T-helper 1 cell (primary cell): ENCODE data around the gene C2orf72.
"Not testable (repeated sequence)": the region's sequence is repeated elsewhere in the genome, so short reads cannot be mapped to it uniquely, and the experiment has no call there.

ENCODE experiments used
- DNase-seq, 5 donors: peaks; one replicate each; pipeline ENCODE4 v3.0.0-alpha.2; 2012 to 2020

The C2orf72 gene

GRCh38 chr2:231015478-231015877, 21.8 kb upstream of the C2orf72 start:
- DNase-seq: no peak

GRCh38 chr2:231015926-231016325, 21.4 kb upstream of the C2orf72 start:
- no peak for DNase-seq

- DNase-seq: no peak
These were observed 20.6 kb upstream of the C2orf72 start for GRCh38 chr2:231016566-231017230.

GRCh38 chr2:231017231-231017598, 20.1 kb upstream of the C2orf72 start:
- no peak for DNase-seq

GRCh38 chr2:231018184-231018583, 19.1 kb upstream of the C2orf72 start:
- DNase-seq: no peak

GRCh38 chr2:231025059-231025458, 12.3 kb upstream of the C2orf72 start:
- DNase-seq: not testable (repeated sequence)

- DNase-seq: no peak
These were observed 8.4 kb upstream of the C2orf72 start for GRCh38 chr2:231028889-231029288.

GRCh38 chr2:231029563-231029962, 7.8 kb upstream of the C2orf72 start:
- DNase-seq: no peak

- no peak for DNase-seq
These were observed 6.6 kb upstream of the C2orf72 start for GRCh38 chr2:231030725-231031124.

- DNase-seq: no peak
These were observed 4.7 kb upstream of the C2orf72 start for GRCh38 chr2:231032575-231033140.

- no peak for DNase-seq
These were observed 3.9 kb upstream of the C2orf72 start for GRCh38 chr2:231033147-231034132.

GRCh38 chr2:231034291-231034882, 2.9 kb upstream of the C2orf72 start:
- DNase-seq: no peak

GRCh38 chr2:231036131-231036530, 1.2 kb upstream of the C2orf72 start:
- DNase-seq: no peak

- DNase-seq: no peak
These were observed 681 bp upstream of the C2orf72 start for GRCh38 chr2:231036578-231037106.

GRCh38 chr2:231037731-231038482, 584 bp downstream of the C2orf72 start:
- no peak for DNase-seq

- no peak for DNase-seq
These were observed 1.4 kb downstream of the C2orf72 start for GRCh38 chr2:231038483-231039293.

- no peak for DNase-seq
These were observed 2.0 kb downstream of the C2orf72 start for GRCh38 chr2:231039294-231039664.

GRCh38 chr2:231039821-231040364, 2.6 kb downstream of the C2orf72 start:
- no peak for DNase-seq

GRCh38 chr2:231041061-231041689, 3.9 kb downstream of the C2orf72 start:
- no peak for DNase-seq

GRCh38 chr2:231043796-231044195, 6.5 kb downstream of the C2orf72 start:
- no peak for DNase-seq

- no peak for DNase-seq
These were observed 9.6 kb downstream of the C2orf72 start for GRCh38 chr2:231046916-231047273.
